ENCODE measurements around the gene LIPA. TPM values are rescaled to one million over a fixed set of nuclear protein-coding genes. Genes with fewer than 3 reads are reported as not detected.

LIPA gene
- total RNA-seq, 1 experiment from 2014 or later, result 45.2 TPM

GRCh38 chr10:89238956-89239644 is 12.5 kb downstream of the LIPA start:
- no peak overlapping the region for H3K27ac ChIP-seq
- H3F3A ChIP-seq (ENCODE audit: insufficient read depth, low read depth), result peaks cover 11% of the 10 kb centered on the region; the same call in 1 of the 2 replicates
- H4K20me1 ChIP-seq (ENCODE audit: insufficient read depth), result no peaks in the 10 kb centered on the region
- intact Hi-C loops (cut with micrococcal nuclease; ENCODE audit: unreplicated experiment), result no loop called here
- no peaks in the 10 kb centered on the region for H3K9me3 ChIP-seq (ENCODE audit: insufficient read depth, low read depth)
- H3K36me3 ChIP-seq (ENCODE audit: low read depth), result no peaks in the 10 kb centered on the region
- no peak overlapping the region for H3K4me3 ChIP-seq
- H2AFZ ChIP-seq, result no peak overlapping the region
- H3K4me1 ChIP-seq (replicated peaks; ENCODE audit: insufficient read depth), result peaks cover 17% of the 10 kb centered on the region
- H3K27me3 ChIP-seq (ENCODE audit: insufficient read depth, low read depth), result no peaks in the 10 kb centered on the region
- ChIA-PET POLR2A (ENCODE audit: unreplicated experiment) (no interaction called here), CTCF (no interaction called here)
- H3K4me2 ChIP-seq, result no peak overlapping the region
- no peaks in the 10 kb centered on the region for H3K79me2 ChIP-seq (ENCODE audit: low read depth)
- no peak for DNase-seq
- BruUV-seq (replicated peaks), result no TSS peak
- TF ChIP-seq CTCF (conservative IDR thresholded peaks at IDR 0.05), result no peak
- TF ChIP-seq EZH2 (IDR thresholded peaks at IDR 0.05; ENCODE audit: low read depth), result no peak
- H3K9me2 ChIP-seq (ENCODE audit: insufficient read depth), result no peaks in the 10 kb centered on the region

- TF ChIP-seq CTCF (conservative IDR thresholded peaks at IDR 0.05) (no peak), EZH2 (IDR thresholded peaks at IDR 0.05; ENCODE audit: low read depth) (no peak)
- ChIA-PET CTCF (no interaction called here), POLR2A (ENCODE audit: unreplicated experiment) (no interaction called here)
- intact Hi-C loops (cut with micrococcal nuclease; ENCODE audit: unreplicated experiment), result no loop called here
- Histone ChIP-seq H3K4me1 (replicated peaks; ENCODE audit: insufficient read depth) (peaks cover 16% of the 10 kb centered on the region), H3K9me2 (ENCODE audit: insufficient read depth) (no peaks in the 10 kb centered on the region), H2AFZ (no peak overlapping the region), H3K79me2 (ENCODE audit: low read depth) (no peaks in the 10 kb centered on the region), H3K27ac (no peak overlapping the region), H3K4me3 (no peak overlapping the region), H3K9me3 (ENCODE audit: insufficient read depth, low read depth) (no peaks in the 10 kb centered on the region), H3K36me3 (ENCODE audit: low read depth) (no peaks in the 10 kb centered on the region), H3K4me2 (no peak overlapping the region), H4K20me1 (ENCODE audit: insufficient read depth) (no peaks in the 10 kb centered on the region), H3F3A (ENCODE audit: insufficient read depth, low read depth) (peaks cover 8% of the 10 kb centered on the region; the same call in 1 of the 2 replicates), H3K27me3 (ENCODE audit: insufficient read depth, low read depth) (no peaks in the 10 kb centered on the region)
- DNase-seq, result no peak
- BruUV-seq (replicated peaks), result no TSS peak
Measured at GRCh38 chr10:89237849-89238248, 13.7 kb downstream of the LIPA start.

GRCh38 chr10:89236226-89236797 is 15.3 kb downstream of the LIPA start:
- ChIA-PET POLR2A (ENCODE audit: unreplicated experiment) (no interaction called here), CTCF (no interaction called here)
- no peaks in the 10 kb centered on the region for H3F3A ChIP-seq (ENCODE audit: insufficient read depth, low read depth)
- H2AFZ ChIP-seq, result no peak overlapping the region
- no peaks in the 10 kb centered on the region for H3K79me2 ChIP-seq (ENCODE audit: low read depth)
- H3K4me1 ChIP-seq (replicated peaks; ENCODE audit: insufficient read depth), result 0 out of 2 replicates have a peak, but pooled peaks cover 1% of the 10 kb centered on the region
- H3K27me3 ChIP-seq (ENCODE audit: insufficient read depth, low read depth), result no peaks in the 10 kb centered on the region
- intact Hi-C loops (cut with micrococcal nuclease; ENCODE audit: unreplicated experiment), result no loop called here
- BruUV-seq (replicated peaks), result no TSS peak
- H3K4me2 ChIP-seq, result no peak overlapping the region
- no peaks in the 10 kb centered on the region for H4K20me1 ChIP-seq (ENCODE audit: insufficient read depth)
- H3K27ac ChIP-seq, result no peak overlapping the region
- DNase-seq, result no peak
- TF ChIP-seq CTCF (conservative IDR thresholded peaks at IDR 0.05) (no peak), EZH2 (IDR thresholded peaks at IDR 0.05; ENCODE audit: low read depth) (no peak)
- H3K9me2 ChIP-seq (ENCODE audit: insufficient read depth), result no peaks in the 10 kb centered on the region
- no peaks in the 10 kb centered on the region for H3K36me3 ChIP-seq (ENCODE audit: low read depth)
- H3K4me3 ChIP-seq, result no peak overlapping the region
- H3K9me3 ChIP-seq (ENCODE audit: insufficient read depth, low read depth), result no peaks in the 10 kb centered on the region
